Endothelial cell of umbilical vein (primary cell): ENCODE data around the gene TMEM171. TPM values are rescaled to one million over a fixed set of nuclear protein-coding genes. Genes with fewer than 3 reads are reported as not detected.

Source experiments
- BruUV-seq: library from RNA; stranded (reverse); fragments of 400-500 nt; replicated peaks from 2 replicates; lab custom pipeline; 2021; lab: Mats Ljungman, UMichigan
- CTCF ChIA-PET: fragments of 300-600, 350-600 bp; sonication (Branson Sonifier 250); formaldehyde crosslinking; loops from one replicate; lab custom pipeline; 2021; ENCODE audit warnings: antibody characterized with exemption, inconsistent platforms; lab: Charles Lee
- POLR2A ChIA-PET: fragments of 300-600, 350-600 bp; sonication (Branson Sonifier 250); formaldehyde crosslinking; loops from one replicate; lab custom pipeline; 2021; ENCODE audit warnings: antibody characterized with exemption, inconsistent platforms; lab: Charles Lee
- DNase-seq: peaks from one replicate; pipeline ENCODE4 v3.0.0-alpha.2; 2011; ENCODE audit warnings: low read depth, low spot score
- FAIRE-seq: peaks from 2 replicates; lab custom pipeline; 2011; peaks lifted over from hg19 to GRCh38; lab: Jason Lieb, UNC
- H2AFZ ChIP-seq: 2 replicates; pipeline ENCODE4 v1.6.0; 2012; ENCODE audit warnings: low read depth, low read length, control low read depth, inconsistent platforms
- H3K27ac ChIP-seq: 2 replicates; pipeline ENCODE4 v1.5.1; 2011; ENCODE audit warnings: low read depth, mild to moderate bottlenecking, control low read depth, low read length, moderate library complexity; ENCODE audit not compliant: insufficient read depth
- H3K27me3 ChIP-seq, 2 experiments: 2 replicates each; pipeline versions ENCODE4 v1.6.0 to v1.6.1; 2011; ENCODE audit warnings: low read length in 2 of 2, mixed read lengths in 1 of 2; ENCODE audit not compliant: control insufficient read depth in 2 of 2, insufficient read depth in 2 of 2
- H3K36me3 ChIP-seq, 2 experiments: 2 replicates in 1 of 2; 3 replicates in 1 of 2; pipeline ENCODE4 v1.5.1; 2011; ENCODE audit warnings: low read length in 2 of 2, mild to moderate bottlenecking in 1 of 2, moderate library complexity in 1 of 2; ENCODE audit not compliant: control insufficient read depth in 2 of 2, insufficient read depth in 2 of 2; ENCODE audit errors: extremely low read depth in 1 of 2
- H3K4me1 ChIP-seq: 3 replicates; pipeline ENCODE4 v1.5.1; 2011; ENCODE audit warnings: mild to moderate bottlenecking, low read length; ENCODE audit not compliant: control insufficient read depth, insufficient read depth; ENCODE audit errors: extremely low read depth
- H3K4me2 ChIP-seq: 2 replicates; pipeline ENCODE4 v1.6.1; 2011; ENCODE audit warnings: low read length, control low read depth, mixed read lengths; ENCODE audit not compliant: insufficient read depth
- H3K4me3 ChIP-seq, 3 experiments: fragments of 200-600 bp in 1 of 3; sonication (generic), shearing (Covaris generic) in 1 of 3; replicated peaks in 1 of 3; 2 replicates each; pipeline ENCODE4 v1.5.1; 2011 to 2016; ENCODE audit warnings: control low read depth in 3 of 3, low read length in 3 of 3, mild to moderate bottlenecking in 2 of 3, inconsistent platforms in 1 of 3, low read depth in 1 of 3, moderate library complexity in 1 of 3; ENCODE audit not compliant: insufficient read depth in 1 of 3
- H3K79me2 ChIP-seq: 2 replicates; pipeline ENCODE4 v1.6.0; 2012; ENCODE audit warnings: low read length, inconsistent platforms; ENCODE audit not compliant: control insufficient read depth, insufficient read depth
- H3K9ac ChIP-seq: replicated peaks from 2 replicates; pipeline ENCODE3; 2011; ENCODE audit warnings: low read length, control low read depth; ENCODE audit not compliant: insufficient read depth; ENCODE audit errors: extremely low read depth
- H3K9me1 ChIP-seq: replicated peaks from 3 replicates; pipeline ENCODE4 v1.6.0; 2011; ENCODE audit warnings: mild to moderate bottlenecking, low read length; ENCODE audit not compliant: control insufficient read depth, insufficient read depth; ENCODE audit errors: extremely low read depth
- H3K9me3 ChIP-seq: replicated peaks from 2 replicates; pipeline ENCODE4 v1.5.1; 2012; ENCODE audit warnings: low read length, inconsistent platforms; ENCODE audit not compliant: control insufficient read depth, insufficient read depth
- H4K20me1 ChIP-seq: replicated peaks from 2 replicates; pipeline ENCODE3; 2011; ENCODE audit warnings: mild to moderate bottlenecking, low read length; ENCODE audit not compliant: control insufficient read depth, insufficient read depth; ENCODE audit errors: extremely low read depth
- EZH2 ChIP-seq: IDR thresholded peaks from 2 replicates; pipeline ENCODE4 v1.6.1; 2012; ENCODE audit warnings: borderline replicate concordance, low read depth, mild to moderate bottlenecking, moderate library complexity, low read length, inconsistent platforms; ENCODE audit not compliant: severe bottlenecking
- FOS ChIP-seq: IDR thresholded peaks from 2 replicates; pipeline ENCODE4 v1.6.1; 2011; ENCODE audit warnings: mild to moderate bottlenecking, low read length, moderate library complexity, borderline replicate concordance; ENCODE audit not compliant: insufficient read depth
- GATA2 ChIP-seq: IDR thresholded peaks from 2 replicates; pipeline ENCODE4 v1.7.0; 2011; ENCODE audit warnings: low read depth, mild to moderate bottlenecking, moderate library complexity, mixed read lengths, low read length; ENCODE audit not compliant: insufficient read length, insufficient read depth
- JUN ChIP-seq: IDR thresholded peaks from 2 replicates; pipeline ENCODE4 v1.6.1; 2011; ENCODE audit warnings: borderline replicate concordance, low read depth; ENCODE audit not compliant: insufficient read length, insufficient read depth
- MYC ChIP-seq: IDR thresholded peaks from one replicate; pipeline ENCODE4 v1.6.1; 2011; ENCODE audit warnings: mild to moderate bottlenecking, low read depth, low read length
- POLR2A ChIP-seq: IDR thresholded peaks from 2 replicates; pipeline ENCODE4 v1.6.1; 2012; ENCODE audit warnings: low read depth, mild to moderate bottlenecking, control low read depth, low read length
- POLR2AphosphoS5 ChIP-seq: IDR thresholded peaks from 2 replicates; pipeline ENCODE4 v1.6.1; 2012; ENCODE audit warnings: low read depth, mild to moderate bottlenecking, control low read depth, low read length, moderate library complexity; ENCODE audit not compliant: insufficient read depth
- dilution Hi-C: fragments of 300-500 bp; cut with MboI; formaldehyde crosslinking; loops from one replicate; pipeline ENCODE4 v1.15.0; 2019; ENCODE audit warnings: low sequenced_read_pairs; ENCODE audit not compliant: extremely low pct_ligation_motif_present
- intact Hi-C: fragments of 100-400 bp; cut with micrococcal nuclease; formaldehyde crosslinking; loops from one replicate; pipeline ENCODE4 v1.10.0; 2022
- polyA plus RNA-seq, 4 experiments: library from polyadenylated mRNA; depleted of rRNA in 3 of 4; stranded (reverse) in 3 of 4; unstranded in 1 of 4; fragments of >200 nt; gene quantifications; 2 replicates each; pipeline versions ENCODE4 v1.2.1 to v1.2.3, GENCODE V29; 2011 to 2012; ENCODE audit warnings: missing spikeins in 1 of 4
- total RNA-seq: library from RNA; stranded (reverse); gene quantifications from 2 replicates; pipeline ENCODE4 v1.2.3, GENCODE V29; 2021
- TF ChIP-seq, protein P1 (sequence below), 2 donors: IDR thresholded peaks; 1 replicate in 1 of 2; 2 replicates in 1 of 2; pipeline ENCODE4 v1.5.1; 2011; ENCODE audit warnings: low read length in 2 of 2, mild to moderate bottlenecking in 2 of 2, moderate library complexity in 2 of 2, control low read depth in 1 of 2, inconsistent platforms in 1 of 2, low read depth in 1 of 2; ENCODE audit not compliant: insufficient read depth in 1 of 2; ENCODE audit errors: extremely low read depth in 1 of 2
- TF ChIP-seq, protein P2 (sequence below): IDR thresholded peaks from 2 replicates; pipeline ENCODE4 v1.6.1; 2011; ENCODE audit not compliant: insufficient read depth, insufficient read length

TMEM171 gene
- total and polyA plus RNA-seq, 2 donors (not counting 3 experiments of a cell fraction or from before 2014, with no cell fraction given), result 5.6 to 11.7 TPM

DNA sequence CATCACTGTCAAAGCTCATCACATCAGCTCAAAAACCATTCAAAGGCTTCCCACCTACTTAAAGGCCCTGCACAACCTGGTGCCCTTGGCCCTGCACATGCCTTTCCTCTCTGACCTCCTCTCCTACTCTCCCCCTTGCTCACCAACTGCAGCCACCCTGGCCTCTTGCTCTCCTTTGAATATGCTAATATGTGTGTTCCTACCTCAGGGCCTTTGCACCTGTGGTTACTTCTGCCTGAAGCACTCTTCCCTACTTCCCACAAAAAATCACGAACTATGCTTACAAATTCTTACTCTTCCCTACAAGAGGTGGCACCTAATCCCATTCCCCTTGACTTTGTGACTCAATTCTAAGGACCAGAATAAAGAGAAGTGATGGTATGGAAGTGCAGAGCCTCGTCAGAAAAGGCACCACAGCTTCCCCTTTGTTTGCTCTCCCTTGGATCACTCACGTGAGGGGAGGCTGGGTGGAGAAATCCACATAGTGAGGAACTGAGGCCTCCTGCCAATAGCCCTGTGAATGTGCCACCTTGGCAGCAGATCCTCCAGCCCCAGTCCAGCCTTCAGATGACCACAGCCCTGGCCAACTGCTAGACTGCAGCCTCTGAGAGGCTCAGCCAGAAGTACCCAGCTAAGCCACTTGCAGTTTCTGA, 3.2 kb upstream of the TMEM171 start:
- TF ChIP-seq JUN, result no peak
- TF ChIP-seq POLR2A, result no peak
- TF ChIP-seq, protein P1, sequence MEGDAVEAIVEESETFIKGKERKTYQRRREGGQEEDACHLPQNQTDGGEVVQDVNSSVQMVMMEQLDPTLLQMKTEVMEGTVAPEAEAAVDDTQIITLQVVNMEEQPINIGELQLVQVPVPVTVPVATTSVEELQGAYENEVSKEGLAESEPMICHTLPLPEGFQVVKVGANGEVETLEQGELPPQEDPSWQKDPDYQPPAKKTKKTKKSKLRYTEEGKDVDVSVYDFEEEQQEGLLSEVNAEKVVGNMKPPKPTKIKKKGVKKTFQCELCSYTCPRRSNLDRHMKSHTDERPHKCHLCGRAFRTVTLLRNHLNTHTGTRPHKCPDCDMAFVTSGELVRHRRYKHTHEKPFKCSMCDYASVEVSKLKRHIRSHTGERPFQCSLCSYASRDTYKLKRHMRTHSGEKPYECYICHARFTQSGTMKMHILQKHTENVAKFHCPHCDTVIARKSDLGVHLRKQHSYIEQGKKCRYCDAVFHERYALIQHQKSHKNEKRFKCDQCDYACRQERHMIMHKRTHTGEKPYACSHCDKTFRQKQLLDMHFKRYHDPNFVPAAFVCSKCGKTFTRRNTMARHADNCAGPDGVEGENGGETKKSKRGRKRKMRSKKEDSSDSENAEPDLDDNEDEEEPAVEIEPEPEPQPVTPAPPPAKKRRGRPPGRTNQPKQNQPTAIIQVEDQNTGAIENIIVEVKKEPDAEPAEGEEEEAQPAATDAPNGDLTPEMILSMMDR (IDR thresholded peaks at IDR 0.05; ENCODE audit: extremely low read depth in 1 of 2, insufficient read depth in 1 of 2, low read depth in 1 of 2, low read length in 2 of 2), result no peak
- no peak for TF ChIP-seq EZH2
- TF ChIP-seq MYC, result no peak
- TF ChIP-seq GATA2, result no peak
- no peak for TF ChIP-seq POLR2AphosphoS5
- no peak for TF ChIP-seq FOS
- TF ChIP-seq, protein P2, sequence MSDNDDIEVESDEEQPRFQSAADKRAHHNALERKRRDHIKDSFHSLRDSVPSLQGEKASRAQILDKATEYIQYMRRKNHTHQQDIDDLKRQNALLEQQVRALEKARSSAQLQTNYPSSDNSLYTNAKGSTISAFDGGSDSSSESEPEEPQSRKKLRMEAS, result no peak
- intact Hi-C loops (no loop called here), dilution Hi-C loops (no loop called here)
- ChIA-PET CTCF (interaction anchor here (1.5 kb wide), 1 partner anchor 36 kb away, joined by 3 read pairs; no protein-coding TSS in a partner anchor), POLR2A (no interaction called here)
- Histone ChIP-seq H3K36me3 (no peaks in the 10 kb centered on the region), H3K9ac (no peak overlapping the region), H3K79me2 (peaks cover 14% of the 10 kb centered on the region), H2AFZ (no peak overlapping the region), H4K20me1 (no peaks in the 10 kb centered on the region), H3K4me2 (no peak overlapping the region), H3K4me1 (peaks cover 18% of the 10 kb centered on the region), H3K27me3 (peaks cover 0 to 2% of the 10 kb centered on the region in 2 experiments), H3K4me3 (no peak overlapping the region), H3K9me1 (no peaks in the 10 kb centered on the region), H3K27ac (no peak overlapping the region), H3K9me3 (no peaks in the 10 kb centered on the region)
- BruUV-seq, result no TSS peak
- no peak for DNase-seq
- no peak for FAIRE-seq
